WTC11 (cell line): ENCODE data around the gene CRELD2. TPM values are rescaled to one million over a fixed set of nuclear protein-coding genes. Genes with fewer than 3 reads are reported as not detected.
A peak's percentile ranks its signal among the peaks of the same experiment; 100 is the strongest.

Experiments used
- ATAC-seq: fragments of 200-7000 bp; cut with Tn5 transposase; 2 replicates; pipeline ENCODE4 v1.10.0; 2021; ENCODE audit warnings: mild to moderate bottlenecking, moderate library complexity
- CTCF ChIA-PET: fragments of 300-600 bp; sonication (Branson Sonifier 250); formaldehyde crosslinking; loops from one replicate; lab custom pipeline; 2021; ENCODE audit warnings: antibody characterized with exemption; lab: Charles Lee
- POLR2A ChIA-PET: fragments of 350-600 bp; sonication (Branson Sonifier 250); formaldehyde crosslinking; loops from one replicate; lab custom pipeline; 2021; ENCODE audit warnings: antibody characterized with exemption; lab: Charles Lee
- DNase-seq: peaks from one replicate; pipeline ENCODE4 v3.0.0; 2021; ENCODE audit warnings: low spot score
- H3K27ac Mint-ChIP-seq: 2 replicates; pipeline ENCODE4 v1.8.0; 2021; ENCODE audit warnings: mixed read lengths
- H3K27me3 Mint-ChIP-seq: 2 replicates; pipeline ENCODE4 v1.8.0; 2021; ENCODE audit warnings: low read depth, mild to moderate bottlenecking, moderate library complexity, mixed read lengths
- H3K36me3 Mint-ChIP-seq: 2 replicates; pipeline ENCODE4 v1.8.0; 2021; ENCODE audit warnings: mixed read lengths
- H3K4me1 Mint-ChIP-seq: 2 replicates; pipeline ENCODE4 v1.8.0; 2022; ENCODE audit warnings: mixed read lengths
- H3K4me3 Mint-ChIP-seq: 2 replicates; pipeline ENCODE4 v1.8.0; 2021; ENCODE audit warnings: mild to moderate bottlenecking, moderate library complexity, mixed read lengths
- H3K9me3 Mint-ChIP-seq: 2 replicates; pipeline ENCODE4 v1.8.0; 2021; ENCODE audit warnings: mixed read lengths
- E2F4 ChIP-seq: sonication (generic); formaldehyde crosslinking; IDR thresholded peaks from 2 replicates; pipeline ENCODE4 v1.8.1; 2022; ENCODE audit warnings: low read depth, mild to moderate bottlenecking, moderate library complexity, missing genetic modification reagents, borderline replicate concordance
- E2F5 ChIP-seq: sonication (generic); formaldehyde crosslinking; IDR thresholded peaks from 2 replicates; pipeline ENCODE4 v1.8.1; 2022; ENCODE audit warnings: mild to moderate bottlenecking, moderate library complexity, missing genetic modification reagents
- FOXK1 ChIP-seq: sonication (generic); formaldehyde crosslinking; IDR thresholded peaks from 2 replicates; pipeline ENCODE4 v1.8.0; 2022; ENCODE audit warnings: mild to moderate bottlenecking, moderate library complexity, missing genetic modification reagents
- GRHL2 ChIP-seq: fragments of 250-450 bp; sonication (Bioruptor Pico); IDR thresholded peaks from 2 replicates; pipeline ENCODE4 v1.8.0; 2022; ENCODE audit warnings: mild to moderate bottlenecking, moderate library complexity; ENCODE audit not compliant: insufficient replicate concordance, severe bottlenecking
- GTF2I ChIP-seq: fragments of 250-450 bp; sonication (Bioruptor Pico); conservative IDR thresholded peaks from 2 replicates; pipeline ENCODE4 v1.4.0; 2021; ENCODE audit warnings: mild to moderate bottlenecking
- JUN ChIP-seq: sonication (generic); formaldehyde crosslinking; IDR thresholded peaks from 2 replicates; pipeline ENCODE4 v1.8.0; 2023; ENCODE audit warnings: mild to moderate bottlenecking, missing genetic modification reagents
- NFE2L1 ChIP-seq: sonication (generic); formaldehyde crosslinking; IDR thresholded peaks from 2 replicates; pipeline ENCODE4 v1.8.1; 2023; ENCODE audit warnings: missing genetic modification reagents
- OVOL2 ChIP-seq: fragments of 250-450 bp; sonication (Bioruptor Pico); IDR thresholded peaks from 2 replicates; pipeline ENCODE4 v1.9.0; 2021; ENCODE audit warnings: mild to moderate bottlenecking, borderline replicate concordance
- ZBTB43 ChIP-seq: sonication (generic); formaldehyde crosslinking; IDR thresholded peaks from 2 replicates; pipeline ENCODE4 v1.8.1; 2023; ENCODE audit warnings: mild to moderate bottlenecking, missing genetic modification reagents
- ZMAT4 ChIP-seq: fragments of 250-450 bp; sonication (Bioruptor Pico); IDR thresholded peaks from 2 replicates; pipeline ENCODE4 v1.9.0; 2021; ENCODE audit warnings: mild to moderate bottlenecking
- ZNF263 ChIP-seq: sonication (generic); formaldehyde crosslinking; IDR thresholded peaks from 2 replicates; pipeline ENCODE4 v1.8.1; 2022; ENCODE audit warnings: low read depth, mild to moderate bottlenecking, moderate library complexity, missing genetic modification reagents
- ZNF281 ChIP-seq: sonication (generic); formaldehyde crosslinking; IDR thresholded peaks from 2 replicates; pipeline ENCODE4 v1.8.0; 2023; ENCODE audit warnings: mild to moderate bottlenecking, missing genetic modification reagents
- ZNF423 ChIP-seq: fragments of 250-450 bp; sonication (Bioruptor Pico); IDR thresholded peaks from 2 replicates; pipeline ENCODE4 v2.1.2; 2022; ENCODE audit warnings: mild to moderate bottlenecking, moderate library complexity
- total RNA-seq: library from RNA; stranded (reverse); gene quantifications from 3 replicates; pipeline ENCODE4 v1.2.3, GENCODE V29; 2021
- TF ChIP-seq, protein P1 (sequence below): fragments of 250-450 bp; sonication (Bioruptor Pico); IDR thresholded peaks from 2 replicates; pipeline ENCODE4 v1.9.0; 2021; ENCODE audit warnings: mild to moderate bottlenecking

Gene CRELD2
- total RNA-seq, 1 experiment from 2014 or later = 42.8 TPM

DNA sequence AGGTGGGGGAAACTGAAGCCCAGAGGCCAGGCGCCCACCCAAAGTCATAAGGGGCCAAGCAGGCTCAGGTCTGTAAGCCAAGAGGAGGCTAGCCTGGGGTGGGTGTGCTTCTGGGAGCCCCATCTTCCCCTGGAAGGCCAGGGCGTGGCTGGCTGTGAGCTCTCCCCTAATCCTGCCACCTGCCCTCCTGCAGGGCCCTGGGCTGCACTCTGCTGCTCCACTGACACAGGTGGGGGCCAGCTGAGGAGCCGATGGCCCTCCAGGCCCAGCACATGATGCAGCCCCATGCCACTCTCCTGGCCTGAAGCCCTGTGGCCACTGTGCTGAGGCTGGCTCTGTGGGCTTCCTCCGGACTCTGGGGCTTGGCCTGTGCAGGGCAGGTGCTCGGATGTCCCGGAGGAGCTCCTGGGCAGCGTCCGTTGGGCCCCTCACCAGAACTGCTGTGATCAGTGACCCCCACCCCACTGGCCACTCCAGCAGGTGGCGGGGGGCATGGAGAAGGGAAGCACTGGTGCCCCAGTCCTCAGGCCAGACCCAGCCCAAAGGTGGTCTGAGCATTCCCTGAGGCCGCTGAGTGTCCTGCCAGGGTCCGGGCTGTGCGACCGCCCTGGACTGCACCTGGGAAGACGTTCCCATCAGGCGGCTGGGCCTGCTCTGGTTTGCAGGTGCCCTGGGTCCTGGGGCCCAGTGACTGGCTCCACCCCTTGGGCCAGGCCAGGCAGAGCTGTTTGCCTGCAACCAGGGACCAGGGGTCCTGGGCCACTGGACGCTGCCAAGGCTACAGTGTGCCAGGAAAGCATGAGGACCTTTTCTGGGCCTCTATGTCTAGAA, 50.6 kb downstream of the CRELD2 start:
- Mint-ChIP-seq H3K9me3 (no peaks in the 10 kb centered on the region), H3K27ac (no peak overlapping the region), H3K4me1 (peaks cover 6% of the 10 kb centered on the region), H3K27me3 (peaks cover 8% of the 10 kb centered on the region), H3K36me3 (no peaks in the 10 kb centered on the region), H3K4me3 (no peak overlapping the region)
- DNase-seq (no peak), ATAC-seq (no peak)
- CTCF ChIA-PET = interaction anchor here (0.6 to 3.3 kb wide), 6 partner anchors 11 to 268 kb away, joined by 3 to 18 read pairs (median 4); no protein-coding TSS in a partner anchor
- POLR2A ChIA-PET = no interaction called here
- no peak for TF ChIP-seq NFE2L1

- Mint-ChIP-seq H3K9me3 (no peaks in the 10 kb centered on the region), H3K4me1 (peaks cover 6% of the 10 kb centered on the region), H3K36me3 (no peaks in the 10 kb centered on the region), H3K27me3 (peaks cover 8% of the 10 kb centered on the region), H3K27ac (no peak overlapping the region), H3K4me3 (peak overlapping the region; percentile 61; the same call in 1 of the 2 replicates)
- DNase-seq (no peak), ATAC-seq (no peak)
- POLR2A ChIA-PET = no interaction called here
- CTCF ChIA-PET = interaction anchor here (1.3 to 2.9 kb wide), 5 partner anchors 13 to 269 kb away, joined by 3 to 14 read pairs (median 5); no protein-coding TSS in a partner anchor
- TF ChIP-seq ZMAT4 (CRISPR knock-in tag) (no peak), GRHL2 (CRISPR knock-in tag) (no peak), GTF2I (CRISPR knock-in tag) (peak; percentile 73; the same call in 1 of the 2 replicates), JUN (CRISPR knock-in tag) (no peak), FOXK1 (no peak), ZBTB43 (CRISPR knock-in tag) (no peak)
- TF ChIP-seq, protein P1, sequence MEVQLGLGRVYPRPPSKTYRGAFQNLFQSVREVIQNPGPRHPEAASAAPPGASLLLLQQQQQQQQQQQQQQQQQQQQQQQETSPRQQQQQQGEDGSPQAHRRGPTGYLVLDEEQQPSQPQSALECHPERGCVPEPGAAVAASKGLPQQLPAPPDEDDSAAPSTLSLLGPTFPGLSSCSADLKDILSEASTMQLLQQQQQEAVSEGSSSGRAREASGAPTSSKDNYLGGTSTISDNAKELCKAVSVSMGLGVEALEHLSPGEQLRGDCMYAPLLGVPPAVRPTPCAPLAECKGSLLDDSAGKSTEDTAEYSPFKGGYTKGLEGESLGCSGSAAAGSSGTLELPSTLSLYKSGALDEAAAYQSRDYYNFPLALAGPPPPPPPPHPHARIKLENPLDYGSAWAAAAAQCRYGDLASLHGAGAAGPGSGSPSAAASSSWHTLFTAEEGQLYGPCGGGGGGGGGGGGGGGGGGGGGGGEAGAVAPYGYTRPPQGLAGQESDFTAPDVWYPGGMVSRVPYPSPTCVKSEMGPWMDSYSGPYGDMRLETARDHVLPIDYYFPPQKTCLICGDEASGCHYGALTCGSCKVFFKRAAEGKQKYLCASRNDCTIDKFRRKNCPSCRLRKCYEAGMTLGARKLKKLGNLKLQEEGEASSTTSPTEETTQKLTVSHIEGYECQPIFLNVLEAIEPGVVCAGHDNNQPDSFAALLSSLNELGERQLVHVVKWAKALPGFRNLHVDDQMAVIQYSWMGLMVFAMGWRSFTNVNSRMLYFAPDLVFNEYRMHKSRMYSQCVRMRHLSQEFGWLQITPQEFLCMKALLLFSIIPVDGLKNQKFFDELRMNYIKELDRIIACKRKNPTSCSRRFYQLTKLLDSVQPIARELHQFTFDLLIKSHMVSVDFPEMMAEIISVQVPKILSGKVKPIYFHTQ (CRISPR knock-in tag) = no peak
These were observed 51.5 kb downstream of the CRELD2 start for GRCh38 chr22:49969751-49970527.

DNA sequence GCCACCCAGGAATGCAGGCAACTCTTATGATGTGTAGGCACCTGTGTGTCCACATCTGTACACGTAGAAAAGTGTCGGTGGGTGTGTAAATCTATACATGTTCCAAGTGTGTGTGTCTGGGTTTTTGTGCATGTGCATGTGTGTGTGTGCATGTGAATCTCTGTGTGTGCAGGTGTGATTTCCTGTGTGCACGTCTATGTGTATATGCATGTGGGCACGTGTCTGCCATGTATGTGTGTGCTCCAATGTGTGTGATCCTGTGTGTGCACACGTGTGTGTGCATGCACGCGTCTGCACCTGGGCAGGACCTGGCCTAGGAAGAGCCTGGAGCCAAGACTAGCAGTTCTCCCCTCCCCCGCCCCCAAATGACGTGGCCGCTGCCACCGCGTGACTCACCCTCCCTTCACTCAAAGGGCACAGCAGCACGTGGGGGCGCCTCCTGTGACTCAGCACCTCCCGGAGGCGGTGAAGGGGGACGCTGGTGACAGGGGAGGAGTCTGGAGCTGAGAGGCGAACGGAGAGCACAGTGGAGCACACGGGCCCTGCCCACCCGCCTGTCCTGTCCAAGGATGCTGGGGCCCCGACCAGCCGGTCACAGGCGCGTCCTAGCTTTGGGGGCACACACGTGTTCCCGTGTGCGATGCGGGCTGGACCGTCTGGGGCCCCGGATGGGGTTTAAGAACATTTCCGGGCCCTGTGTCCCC, 52.2 kb downstream of the CRELD2 start:
- ChIA-PET CTCF (interaction anchor here (1.3 to 2.9 kb wide), 3 partner anchors 12 to 60 kb away, joined by 5 to 14 read pairs (median 9); no protein-coding TSS in a partner anchor), POLR2A (interaction anchor here (0.7 kb wide), 1 partner anchor 834 kb away, joined by 3 read pairs; no protein-coding TSS in a partner anchor)
- Mint-ChIP-seq H3K27ac (peak overlapping the region; percentile 57; the same call in 1 of the 2 replicates), H3K4me1 (peaks cover 6% of the 10 kb centered on the region), H3K36me3 (no peaks in the 10 kb centered on the region), H3K9me3 (no peaks in the 10 kb centered on the region), H3K4me3 (peak overlapping the region; percentile 61), H3K27me3 (peaks cover 8% of the 10 kb centered on the region)
- DNase-seq = peak; percentile 64
- peak; percentile 73 for ATAC-seq
- TF ChIP-seq ZMAT4 (CRISPR knock-in tag) = no peak
- peak; percentile 81; the same call in 1 of the 2 replicates for TF ChIP-seq ZBTB43 (CRISPR knock-in tag)
- peak; percentile 78; the same call in 1 of the 2 replicates for TF ChIP-seq ZNF263
- TF ChIP-seq ZNF281 (CRISPR knock-in tag) = peak; percentile 75; the same call in 1 of the 2 replicates
- TF ChIP-seq ZNF423 (CRISPR knock-in tag) = no peak
- 0 out of 2 replicates have a peak, but pooled peaks have one; percentile 51 for TF ChIP-seq E2F4 (CRISPR knock-in tag)
- 0 out of 2 replicates have a peak, but pooled peaks have one; percentile 46 for TF ChIP-seq E2F5 (CRISPR knock-in tag)
- TF ChIP-seq OVOL2 (CRISPR knock-in tag) = no peak
